ENCODE measurements around the gene HS1BP3.

GRCh38 chr2:20583425-20583881, 67.4 kb downstream of the HS1BP3 start:
- no peak for TF ChIP-seq POLR2A (IDR thresholded peaks at IDR 0.05)
- no peak for TF ChIP-seq CTCF (IDR thresholded peaks at IDR 0.05)
